K562 (cell line): ENCODE data around the gene BRAT1.

Source experiments
- FOXP1 ChIP-seq: sonication (generic); formaldehyde crosslinking; IDR thresholded peaks from 2 replicates; pipeline ENCODE4 v1.8.0; 2022; ENCODE audit warnings: mild to moderate bottlenecking, missing genetic modification reagents
- MYNN ChIP-seq, 2 experiments: sonication (generic); formaldehyde crosslinking in 1 of 2; IDR thresholded peaks; 2 replicates each; pipeline versions ENCODE4 v1.5.0 to v1.6.1; 2016 to 2020; ENCODE audit warnings: antibody characterized with exemption in 1 of 2, missing genetic modification reagents in 1 of 2
- NCOA1 ChIP-seq: fragments of 450-650 bp; IDR thresholded peaks from 2 replicates; pipeline ENCODE4 v1.6.1; 2016; ENCODE audit warnings: low read depth
- RBBP5 ChIP-seq: fragments of 200-600 bp; sonication (generic); IDR thresholded peaks from 2 replicates; pipeline ENCODE4 v1.6.1; 2012; ENCODE audit warnings: borderline replicate concordance, mild to moderate bottlenecking, low read length, control low read depth, inconsistent platforms; ENCODE audit not compliant: insufficient read depth, poor library complexity, severe bottlenecking
- RBM25 ChIP-seq: fragments of 200-400 bp; formaldehyde crosslinking; IDR thresholded peaks from 2 replicates; pipeline ENCODE4 v1.6.1; 2018; ENCODE audit warnings: low read length, low read depth, moderate library complexity; ENCODE audit not compliant: severe bottlenecking
- SMC3 ChIP-seq: conservative IDR thresholded peaks from 2 replicates; pipeline ENCODE4 v1.6.1; 2011; ENCODE audit warnings: low read depth, low read length, improper control_type of control experiment; ENCODE audit not compliant: insufficient read depth
- USF2 ChIP-seq: sonication (generic); formaldehyde crosslinking; IDR thresholded peaks from 2 replicates; pipeline ENCODE4 v1.5.0; 2020; ENCODE audit warnings: missing genetic modification reagents
- ZNF224 ChIP-seq: sonication (generic); formaldehyde crosslinking; IDR thresholded peaks from 2 replicates; pipeline ENCODE4 v1.8.0; 2022; ENCODE audit warnings: mild to moderate bottlenecking, missing genetic modification reagents
- TF ChIP-seq, protein P1 (sequence below), 3 experiments: fragments of 200-800 bp in 1 of 3; sonication (Bioruptor generic) in 1 of 3; sonication (generic) in 1 of 3; formaldehyde crosslinking in 1 of 3; IDR thresholded peaks; 2 replicates each; pipeline versions ENCODE4 v1.6.1 to v1.8.0; 2016 to 2022; ENCODE audit warnings: mild to moderate bottlenecking in 2 of 3, missing compliant biosample characterization in 2 of 3, missing genetic modification characterization in 2 of 3, missing genetic modification reagents in 1 of 3
- TF ChIP-seq, protein P2 (sequence below), 3 experiments: IDR thresholded peaks in 2 of 3; conservative IDR thresholded peaks in 1 of 3; 2 replicates each; pipeline ENCODE4 v1.5.1; 2011 to 2012; ENCODE audit warnings: low read length in 3 of 3, mild to moderate bottlenecking in 3 of 3, control low read depth in 2 of 3, improper control_type of control experiment in 1 of 3, inconsistent platforms in 1 of 3, low read depth in 1 of 3, mixed read lengths in 1 of 3, moderate library complexity in 1 of 3; ENCODE audit not compliant: insufficient read depth in 2 of 3
- TF ChIP-seq, protein P3 (sequence below): fragments of 150-350 bp; IDR thresholded peaks from 2 replicates; pipeline ENCODE4 v1.6.1; 2014; ENCODE audit warnings: low read depth, mild to moderate bottlenecking, low read length, borderline replicate concordance

DNA sequence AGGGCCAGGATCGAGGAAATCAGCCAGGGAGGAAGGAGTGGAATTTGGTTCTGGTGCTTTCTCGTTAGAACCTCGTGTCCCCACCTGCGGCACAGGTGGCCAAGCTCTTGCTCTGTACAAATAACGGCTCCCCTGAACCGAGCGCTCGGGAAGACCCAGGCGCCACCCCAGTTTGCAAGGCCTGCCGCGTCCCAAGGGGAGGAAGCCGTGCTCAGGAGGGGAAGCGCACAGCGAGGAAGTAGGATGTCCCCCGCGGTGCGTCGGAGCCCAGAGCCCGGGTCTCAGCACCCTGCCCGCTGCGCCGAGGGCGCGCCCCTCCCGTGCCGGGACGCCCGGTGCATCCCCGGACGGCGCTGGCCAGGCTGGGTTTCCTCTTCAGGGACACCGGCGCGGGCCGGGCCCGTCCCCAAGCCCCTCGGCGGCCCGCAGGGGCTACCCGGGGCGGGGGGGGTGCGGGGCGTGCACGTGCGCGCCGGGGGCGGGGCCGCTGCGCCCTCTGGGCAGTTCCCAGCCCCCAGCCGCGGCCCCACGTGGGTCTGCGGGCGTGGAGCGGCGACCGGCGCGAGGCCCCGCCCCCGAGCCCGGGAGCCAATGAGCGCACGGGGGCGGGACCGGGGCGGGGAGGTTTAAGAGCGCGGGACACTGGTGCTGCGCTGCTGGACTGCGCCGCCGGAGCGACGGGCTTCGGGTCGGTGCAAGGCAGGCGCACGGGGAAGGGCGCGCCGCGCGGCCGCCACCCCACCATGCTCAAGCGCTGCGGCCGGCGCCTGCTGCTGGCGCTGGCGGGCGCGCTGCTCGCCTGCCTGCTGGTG, 36.0 kb downstream of the BRAT1 start, which contains the start of gene LFNG:
- no peak for TF ChIP-seq NCOA1
- no peak for TF ChIP-seq MYNN (IDR thresholded peaks at IDR 0.05)
- no peak for TF ChIP-seq MYNN (CRISPR knock-in tag; IDR thresholded peaks at IDR 0.05)
- TF ChIP-seq RBM25 = peak; percentile 93
- TF ChIP-seq RBBP5 = no peak
- no peak for TF ChIP-seq FOXP1 (CRISPR knock-in tag)
- TF ChIP-seq, protein P1, sequence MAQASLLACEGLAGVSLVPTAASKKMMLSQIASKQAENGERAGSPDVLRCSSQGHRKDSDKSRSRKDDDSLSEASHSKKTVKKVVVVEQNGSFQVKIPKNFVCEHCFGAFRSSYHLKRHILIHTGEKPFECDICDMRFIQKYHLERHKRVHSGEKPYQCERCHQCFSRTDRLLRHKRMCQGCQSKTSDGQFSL (CRISPR knock-in tag; IDR thresholded peaks at IDR 0.05) = no peak
- TF ChIP-seq, protein P1 (tag; IDR thresholded peaks at IDR 0.05) = no peak
- TF ChIP-seq USF2 (CRISPR knock-in tag) = peak; percentile 53; the same call in 1 of the 2 replicates
- TF ChIP-seq, protein P2, sequence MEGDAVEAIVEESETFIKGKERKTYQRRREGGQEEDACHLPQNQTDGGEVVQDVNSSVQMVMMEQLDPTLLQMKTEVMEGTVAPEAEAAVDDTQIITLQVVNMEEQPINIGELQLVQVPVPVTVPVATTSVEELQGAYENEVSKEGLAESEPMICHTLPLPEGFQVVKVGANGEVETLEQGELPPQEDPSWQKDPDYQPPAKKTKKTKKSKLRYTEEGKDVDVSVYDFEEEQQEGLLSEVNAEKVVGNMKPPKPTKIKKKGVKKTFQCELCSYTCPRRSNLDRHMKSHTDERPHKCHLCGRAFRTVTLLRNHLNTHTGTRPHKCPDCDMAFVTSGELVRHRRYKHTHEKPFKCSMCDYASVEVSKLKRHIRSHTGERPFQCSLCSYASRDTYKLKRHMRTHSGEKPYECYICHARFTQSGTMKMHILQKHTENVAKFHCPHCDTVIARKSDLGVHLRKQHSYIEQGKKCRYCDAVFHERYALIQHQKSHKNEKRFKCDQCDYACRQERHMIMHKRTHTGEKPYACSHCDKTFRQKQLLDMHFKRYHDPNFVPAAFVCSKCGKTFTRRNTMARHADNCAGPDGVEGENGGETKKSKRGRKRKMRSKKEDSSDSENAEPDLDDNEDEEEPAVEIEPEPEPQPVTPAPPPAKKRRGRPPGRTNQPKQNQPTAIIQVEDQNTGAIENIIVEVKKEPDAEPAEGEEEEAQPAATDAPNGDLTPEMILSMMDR (IDR thresholded peaks at IDR 0.05 in 2 of 3, conservative IDR thresholded peaks at IDR 0.05 in 1 of 3; ENCODE audit: insufficient read depth in 2 of 3, low read depth in 1 of 3, low read length in 3 of 3) = no peak
- no peak for TF ChIP-seq ZNF224
- 0 out of 2 replicates have a peak, but pooled peaks have one; percentile 4 for TF ChIP-seq SMC3
- TF ChIP-seq, protein P3, sequence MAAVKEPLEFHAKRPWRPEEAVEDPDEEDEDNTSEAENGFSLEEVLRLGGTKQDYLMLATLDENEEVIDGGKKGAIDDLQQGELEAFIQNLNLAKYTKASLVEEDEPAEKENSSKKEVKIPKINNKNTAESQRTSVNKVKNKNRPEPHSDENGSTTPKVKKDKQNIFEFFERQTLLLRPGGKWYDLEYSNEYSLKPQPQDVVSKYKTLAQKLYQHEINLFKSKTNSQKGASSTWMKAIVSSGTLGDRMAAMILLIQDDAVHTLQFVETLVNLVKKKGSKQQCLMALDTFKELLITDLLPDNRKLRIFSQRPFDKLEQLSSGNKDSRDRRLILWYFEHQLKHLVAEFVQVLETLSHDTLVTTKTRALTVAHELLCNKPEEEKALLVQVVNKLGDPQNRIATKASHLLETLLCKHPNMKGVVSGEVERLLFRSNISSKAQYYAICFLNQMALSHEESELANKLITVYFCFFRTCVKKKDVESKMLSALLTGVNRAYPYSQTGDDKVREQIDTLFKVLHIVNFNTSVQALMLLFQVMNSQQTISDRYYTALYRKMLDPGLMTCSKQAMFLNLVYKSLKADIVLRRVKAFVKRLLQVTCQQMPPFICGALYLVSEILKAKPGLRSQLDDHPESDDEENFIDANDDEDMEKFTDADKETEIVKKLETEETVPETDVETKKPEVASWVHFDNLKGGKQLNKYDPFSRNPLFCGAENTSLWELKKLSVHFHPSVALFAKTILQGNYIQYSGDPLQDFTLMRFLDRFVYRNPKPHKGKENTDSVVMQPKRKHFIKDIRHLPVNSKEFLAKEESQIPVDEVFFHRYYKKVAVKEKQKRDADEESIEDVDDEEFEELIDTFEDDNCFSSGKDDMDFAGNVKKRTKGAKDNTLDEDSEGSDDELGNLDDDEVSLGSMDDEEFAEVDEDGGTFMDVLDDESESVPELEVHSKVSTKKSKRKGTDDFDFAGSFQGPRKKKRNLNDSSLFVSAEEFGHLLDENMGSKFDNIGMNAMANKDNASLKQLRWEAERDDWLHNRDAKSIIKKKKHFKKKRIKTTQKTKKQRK = no peak
